Osteoblast (primary cell): ENCODE measurements around the gene TIE1. TPM values are rescaled to one million over a fixed set of nuclear protein-coding genes. Genes with fewer than 3 reads are reported as not detected.

ENCODE experiments used
- DNase-seq: peaks from one replicate; pipeline ENCODE4 v3.0.0; 2011; ENCODE audit warnings: low spot score, mixed read lengths; ENCODE audit not compliant: insufficient read length; ENCODE audit errors: missing footprints
- H2AFZ ChIP-seq: 2 replicates; pipeline ENCODE4 v1.6.0; 2011; ENCODE audit warnings: mild to moderate bottlenecking, low read length
- H3K27ac ChIP-seq: 2 replicates; pipeline ENCODE4 v1.5.1; 2011; ENCODE audit warnings: mild to moderate bottlenecking, low read depth, low read length, moderate library complexity
- H3K27me3 ChIP-seq: 2 replicates; pipeline ENCODE4 v1.6.0; 2012; ENCODE audit warnings: mild to moderate bottlenecking, control low read depth, inconsistent platforms, low read length, moderate library complexity; ENCODE audit not compliant: insufficient read depth
- H3K36me3 ChIP-seq: 2 replicates; pipeline ENCODE4 v1.5.1; 2011; ENCODE audit warnings: mild to moderate bottlenecking, low read length, control low read depth, moderate library complexity; ENCODE audit not compliant: insufficient read depth
- H3K4me1 ChIP-seq: 2 replicates; pipeline ENCODE4 v1.5.1; 2011; ENCODE audit warnings: mild to moderate bottlenecking, low read length, control low read depth, moderate library complexity; ENCODE audit not compliant: insufficient read depth
- H3K4me2 ChIP-seq: 2 replicates; pipeline ENCODE4 v1.6.0; 2011; ENCODE audit warnings: mild to moderate bottlenecking, low read length; ENCODE audit not compliant: insufficient read depth
- H3K4me3 ChIP-seq: fragments of 200-600 bp; sonication (generic); 3 replicates; pipeline ENCODE4 v1.5.1; 2012; ENCODE audit warnings: mild to moderate bottlenecking, low read length, inconsistent platforms; ENCODE audit not compliant: insufficient read depth
- H3K79me2 ChIP-seq: 2 replicates; pipeline ENCODE4 v1.6.0; 2012; ENCODE audit warnings: mild to moderate bottlenecking, low read length, control low read depth, inconsistent platforms; ENCODE audit not compliant: insufficient read depth
- H3K9me3 ChIP-seq: 2 replicates; pipeline ENCODE4 v1.5.1; 2011; ENCODE audit warnings: low read depth, low read length, control low read depth
- H4K20me1 ChIP-seq: 2 replicates; pipeline ENCODE4 v1.6.0; 2012; ENCODE audit warnings: mild to moderate bottlenecking, low read length, control low read depth; ENCODE audit not compliant: insufficient read depth
- total RNA-seq: library from RNA; depleted of rRNA; stranded (reverse); fragments of >200 nt; gene quantifications from 2 replicates; pipeline ENCODE4 v1.2.3, GENCODE V29; 2012
- TF ChIP-seq, protein P1 (sequence below): IDR thresholded peaks from 2 replicates; pipeline ENCODE4 v1.5.1; 2011; ENCODE audit warnings: mild to moderate bottlenecking, low read depth, low read length, moderate library complexity; ENCODE audit errors: extremely low read depth

TIE1 gene
- total RNA-seq, 1 donor, result not detected

DNA sequence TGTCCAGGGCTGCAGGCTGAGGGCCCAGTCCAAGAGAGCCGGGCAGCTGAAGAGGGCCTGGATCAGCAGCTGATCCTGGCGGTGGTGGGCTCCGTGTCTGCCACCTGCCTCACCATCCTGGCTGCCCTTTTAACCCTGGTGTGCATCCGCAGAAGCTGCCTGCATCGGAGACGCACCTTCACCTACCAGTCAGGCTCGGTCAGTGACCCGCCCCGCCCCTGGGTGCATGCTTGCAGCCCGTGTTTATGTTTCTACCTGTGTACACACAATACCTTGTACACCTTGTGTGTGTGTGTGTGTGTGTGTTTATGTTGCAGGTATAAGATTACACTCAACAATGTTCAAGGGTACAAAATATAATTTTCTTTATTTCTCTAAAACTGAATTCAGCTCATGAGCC, 13.0 kb downstream of the TIE1 start:
- Histone ChIP-seq H3K27ac (no peak overlapping the region), H3K4me3 (no peak overlapping the region), H4K20me1 (no peaks in the 10 kb centered on the region), H3K79me2 (no peaks in the 10 kb centered on the region), H3K4me1 (no peaks in the 10 kb centered on the region), H3K36me3 (no peaks in the 10 kb centered on the region), H3K4me2 (no peak overlapping the region), H3K27me3 (no peaks in the 10 kb centered on the region), H3K9me3 (no peaks in the 10 kb centered on the region), H2AFZ (no peak overlapping the region)
- no peak for DNase-seq
- TF ChIP-seq, protein P1, sequence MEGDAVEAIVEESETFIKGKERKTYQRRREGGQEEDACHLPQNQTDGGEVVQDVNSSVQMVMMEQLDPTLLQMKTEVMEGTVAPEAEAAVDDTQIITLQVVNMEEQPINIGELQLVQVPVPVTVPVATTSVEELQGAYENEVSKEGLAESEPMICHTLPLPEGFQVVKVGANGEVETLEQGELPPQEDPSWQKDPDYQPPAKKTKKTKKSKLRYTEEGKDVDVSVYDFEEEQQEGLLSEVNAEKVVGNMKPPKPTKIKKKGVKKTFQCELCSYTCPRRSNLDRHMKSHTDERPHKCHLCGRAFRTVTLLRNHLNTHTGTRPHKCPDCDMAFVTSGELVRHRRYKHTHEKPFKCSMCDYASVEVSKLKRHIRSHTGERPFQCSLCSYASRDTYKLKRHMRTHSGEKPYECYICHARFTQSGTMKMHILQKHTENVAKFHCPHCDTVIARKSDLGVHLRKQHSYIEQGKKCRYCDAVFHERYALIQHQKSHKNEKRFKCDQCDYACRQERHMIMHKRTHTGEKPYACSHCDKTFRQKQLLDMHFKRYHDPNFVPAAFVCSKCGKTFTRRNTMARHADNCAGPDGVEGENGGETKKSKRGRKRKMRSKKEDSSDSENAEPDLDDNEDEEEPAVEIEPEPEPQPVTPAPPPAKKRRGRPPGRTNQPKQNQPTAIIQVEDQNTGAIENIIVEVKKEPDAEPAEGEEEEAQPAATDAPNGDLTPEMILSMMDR, result no peak

- Histone ChIP-seq H3K4me1 (no peaks in the 10 kb centered on the region), H2AFZ (no peak overlapping the region), H3K36me3 (no peaks in the 10 kb centered on the region), H3K27me3 (no peaks in the 10 kb centered on the region), H3K4me2 (no peak overlapping the region), H3K4me3 (no peak overlapping the region), H3K27ac (no peak overlapping the region), H3K9me3 (no peaks in the 10 kb centered on the region), H4K20me1 (no peaks in the 10 kb centered on the region), H3K79me2 (no peaks in the 10 kb centered on the region)
- DNase-seq, result no peak
- TF ChIP-seq, protein P1, result no peak
These were observed 13.5 kb downstream of the TIE1 start for GRCh38 chr1:43314233-43314632.

- H3K79me2 ChIP-seq, result no peaks in the 10 kb centered on the region
- no peak overlapping the region for H3K27ac ChIP-seq
- H3K36me3 ChIP-seq, result no peaks in the 10 kb centered on the region
- H4K20me1 ChIP-seq, result no peaks in the 10 kb centered on the region
- no peak overlapping the region for H2AFZ ChIP-seq
- no peaks in the 10 kb centered on the region for H3K4me1 ChIP-seq
- no peaks in the 10 kb centered on the region for H3K9me3 ChIP-seq
- TF ChIP-seq, protein P1, result no peak
- no peak overlapping the region for H3K4me2 ChIP-seq
- DNase-seq, result no peak
- no peaks in the 10 kb centered on the region for H3K27me3 ChIP-seq
- H3K4me3 ChIP-seq, result no peak overlapping the region
These were observed 14.7 kb downstream of the TIE1 start for GRCh38 chr1:43315481-43315880.

GRCh38 chr1:43315963-43316737, 15.4 kb downstream of the TIE1 start:
- no peak overlapping the region for H3K4me3 ChIP-seq
- H3K9me3 ChIP-seq, result no peaks in the 10 kb centered on the region
- H3K27ac ChIP-seq, result no peak overlapping the region
- H3K4me1 ChIP-seq, result no peaks in the 10 kb centered on the region
- no peaks in the 10 kb centered on the region for H3K79me2 ChIP-seq
- TF ChIP-seq, protein P1, result no peak
- H3K27me3 ChIP-seq, result no peaks in the 10 kb centered on the region
- no peaks in the 10 kb centered on the region for H3K36me3 ChIP-seq
- H2AFZ ChIP-seq, result no peak overlapping the region
- peak; percentile 53 for DNase-seq
- no peak overlapping the region for H3K4me2 ChIP-seq
- H4K20me1 ChIP-seq, result no peaks in the 10 kb centered on the region
